GM12878 (cell line): Measurements from ENCODE around the gene TSPAN31. TPM values are rescaled to one million over a fixed set of nuclear protein-coding genes. Genes with fewer than 3 reads are reported as not detected.

ENCODE experiments used
- ATAC-seq: fragments of 200-7000 bp; cut with Tn5 transposase; 3 replicates; pipeline ENCODE4 v1.9.1; 2020; ENCODE audit warnings: mild to moderate bottlenecking, moderate library complexity
- BruUV-seq: library from RNA; stranded (reverse); fragments of 400-500 nt; replicated peaks from 2 replicates; lab custom pipeline; 2021; lab: Mats Ljungman, UMichigan
- CTCF ChIA-PET: fragments of 300-600 bp; sonication (Branson Sonifier 250); formaldehyde crosslinking; extraction: SDS; loops from one replicate; lab custom pipeline; 2021; ENCODE audit warnings: inconsistent platforms; lab: Yijun Ruan, JAX
- POLR2A ChIA-PET: fragments of 350-600 bp; formaldehyde crosslinking; extraction: SDS; loops from one replicate; lab custom pipeline; 2021; ENCODE audit warnings: inconsistent platforms; lab: Charles Lee
- RAD21 ChIA-PET: fragments of 300-600 bp; sonication (Branson Sonifier 250); formaldehyde crosslinking; loops from one replicate; lab custom pipeline; 2023; ENCODE audit warnings: antibody characterized with exemption; ENCODE audit not compliant: unreplicated experiment; lab: Charles Lee
- SMC1A ChIA-PET: fragments of 300-600 bp; sonication (Branson Sonifier 250); formaldehyde crosslinking; loops from one replicate; lab custom pipeline; 2023; ENCODE audit not compliant: unreplicated experiment, uncharacterized antibody; lab: Charles Lee
- DNase-seq: peaks from one replicate; pipeline ENCODE4 v3.0.0-alpha.2; 2011; ENCODE audit warnings: low read depth, low spot score
- FAIRE-seq: peaks from 3 replicates; lab custom pipeline; 2011; peaks lifted over from hg19 to GRCh38; lab: Jason Lieb, UNC
- H2AFZ ChIP-seq: 2 replicates; pipeline ENCODE4 v1.6.0; 2011; ENCODE audit warnings: low read depth, low read length, control low read depth; ENCODE audit not compliant: control insufficient read depth
- H3K27ac ChIP-seq: 2 replicates; pipeline ENCODE4 v1.5.1; 2011; ENCODE audit warnings: control low read depth; ENCODE audit not compliant: control insufficient read depth, insufficient read depth
- H3K27me3 ChIP-seq, 2 experiments: replicated peaks in 1 of 2; 2 replicates each; pipeline versions ENCODE4 v1.6.0 to v1.6.1; 2011; ENCODE audit warnings: low read length in 1 of 2; ENCODE audit not compliant: control insufficient read depth in 2 of 2, insufficient read depth in 2 of 2
- H3K36me3 ChIP-seq, 2 experiments: 2 replicates each; pipeline ENCODE4 v1.5.1; 2011; ENCODE audit warnings: low read length in 1 of 2; ENCODE audit not compliant: control insufficient read depth in 2 of 2, insufficient read depth in 2 of 2
- H3K4me1 ChIP-seq: 2 replicates; pipeline ENCODE4 v1.6.1; 2011; ENCODE audit warnings: mild to moderate bottlenecking, low read length, moderate library complexity, mixed read lengths; ENCODE audit not compliant: control insufficient read depth, insufficient read depth
- H3K4me2 ChIP-seq: 2 replicates; pipeline ENCODE4 v1.6.0; 2011; ENCODE audit warnings: control low read depth; ENCODE audit not compliant: control insufficient read depth, insufficient read depth
- H3K4me3 ChIP-seq: fragments of 200-600 bp; sonication (generic); 2 replicates; pipeline ENCODE4 v1.5.1; 2016
- H3K79me2 ChIP-seq: 2 replicates; pipeline ENCODE4 v1.6.0; 2011; ENCODE audit warnings: low read length; ENCODE audit not compliant: control insufficient read depth, insufficient read depth
- H3K9ac ChIP-seq: 2 replicates; pipeline ENCODE4 v1.8.0; 2011; ENCODE audit warnings: low read length, control low read depth, mixed read lengths; ENCODE audit not compliant: control insufficient read depth, insufficient read depth
- H3K9me3 ChIP-seq: replicated peaks from 3 replicates; pipeline ENCODE4 v1.5.1; 2011; ENCODE audit warnings: mild to moderate bottlenecking, low read length; ENCODE audit not compliant: control insufficient read depth, insufficient read depth
- H4K20me1 ChIP-seq: 2 replicates; pipeline ENCODE4 v1.6.0; 2011; ENCODE audit not compliant: control insufficient read depth, insufficient read depth
- ATF7 ChIP-seq: fragments of 450-650 bp; IDR thresholded peaks from 2 replicates; pipeline ENCODE4 v1.6.1; 2016; ENCODE audit warnings: low read depth, mild to moderate bottlenecking
- BMI1 ChIP-seq: fragments of 450-650 bp; IDR thresholded peaks from 2 replicates; pipeline ENCODE4 v1.6.1; 2016; ENCODE audit warnings: mild to moderate bottlenecking, moderate library complexity, borderline replicate concordance
- E2F4 ChIP-seq: IDR thresholded peaks from 2 replicates; pipeline ENCODE4 v1.6.1; 2012; ENCODE audit warnings: low read depth, low read length, improper control_type of control experiment
- FOS ChIP-seq: IDR thresholded peaks from 3 replicates; pipeline ENCODE4 v1.6.1; 2011; ENCODE audit warnings: borderline replicate concordance; ENCODE audit not compliant: insufficient read length; ENCODE audit errors: extremely low read depth
- GABPA ChIP-seq: IDR thresholded peaks from 2 replicates; pipeline ENCODE4 v1.6.1; 2014; ENCODE audit warnings: antibody characterized with exemption, low read depth, mild to moderate bottlenecking, inconsistent platforms
- HCFC1 ChIP-seq: fragments of 150-350 bp; IDR thresholded peaks from 2 replicates; pipeline ENCODE4 v1.6.1; 2014; ENCODE audit warnings: low read length
- JUND ChIP-seq: IDR thresholded peaks from 2 replicates; pipeline ENCODE4 v1.6.1; 2012; ENCODE audit warnings: low read depth, mild to moderate bottlenecking, low read length, improper control_type of control experiment, moderate library complexity
- NBN ChIP-seq: fragments of 450-650 bp; IDR thresholded peaks from 2 replicates; pipeline ENCODE4 v1.6.1; 2016
- NR2F1 ChIP-seq: fragments of 450-650 bp; conservative IDR thresholded peaks from 2 replicates; pipeline ENCODE4 v1.6.1; 2017; ENCODE audit warnings: mild to moderate bottlenecking
- PML ChIP-seq: IDR thresholded peaks from 2 replicates; pipeline ENCODE4 v1.6.1; 2012; ENCODE audit warnings: low read length, inconsistent platforms
- RB1 ChIP-seq: fragments of 450-650 bp; formaldehyde crosslinking; IDR thresholded peaks from 2 replicates; pipeline ENCODE4 v1.6.1; 2017; ENCODE audit warnings: mild to moderate bottlenecking, borderline replicate concordance
- RFX5 ChIP-seq: IDR thresholded peaks from 2 replicates; pipeline ENCODE4 v1.6.1; 2011; ENCODE audit warnings: low read depth, low read length, improper control_type of control experiment
- SMC3 ChIP-seq: IDR thresholded peaks from 2 replicates; pipeline ENCODE4 v1.6.1; 2011; ENCODE audit warnings: low read length, improper control_type of control experiment, borderline replicate concordance
- SREBF1 ChIP-seq: IDR thresholded peaks from 2 replicates; pipeline ENCODE4 v1.6.1; 2012; ENCODE audit warnings: mild to moderate bottlenecking, low read length
- SUPT20H ChIP-seq: IDR thresholded peaks from 2 replicates; pipeline ENCODE4 v1.6.1; 2011; ENCODE audit warnings: low read depth, mild to moderate bottlenecking, low read length, moderate library complexity, borderline replicate concordance; ENCODE audit not compliant: control insufficient read depth
- WRNIP1 ChIP-seq: IDR thresholded peaks from 2 replicates; pipeline ENCODE4 v1.6.1; 2011; ENCODE audit warnings: low read depth, low read length, improper control_type of control experiment, borderline replicate concordance
- YBX1 ChIP-seq: fragments of 450-650 bp; IDR thresholded peaks from 2 replicates; pipeline ENCODE4 v1.6.1; 2016; ENCODE audit warnings: antibody characterized with exemption
- YY1 ChIP-seq: IDR thresholded peaks from 2 replicates; pipeline ENCODE4 v1.6.1; 2011; ENCODE audit warnings: low read depth, mild to moderate bottlenecking, low read length
- ZNF24 ChIP-seq: fragments of 450-650 bp; IDR thresholded peaks from 2 replicates; pipeline ENCODE4 v1.6.1; 2017; ENCODE audit warnings: antibody characterized with exemption, mild to moderate bottlenecking
- WGBS: methylation state at CpG from one replicate; pipeline ENCODE4 v1.1.6; 2016; ENCODE audit warnings: low lambda C conversion rate; ENCODE audit not compliant: insufficient replicate concordance, insufficient coverage; ENCODE audit errors: missing lambda C conversion rate; 5-methylcytosine and 5-hydroxymethylcytosine counted together
- in situ Hi-C: fragments of 300-500 bp; cut with MboI; formaldehyde crosslinking; loops from 9 replicates; pipeline ENCODE4 v1.14.3; 2018; ENCODE audit warnings: mixed read lengths
- intact Hi-C: fragments of 100-400 bp; cut with micrococcal nuclease; formaldehyde crosslinking; loops from one replicate; pipeline ENCODE4 v1.14.2; 2022; ENCODE audit not compliant: unreplicated experiment
- polyA plus RNA-seq, 11 experiments: library from polyadenylated mRNA; depleted of rRNA in 4 of 11; unstranded in 6 of 11; stranded (reverse) in 5 of 11; fragments of >200 nt; fragmentation: Nextera tagmentation in 4 of 11; fragmentation: Illumina TruSeq in 1 of 11; extraction: Ambion mirVana in 4 of 11; extraction: Trizol in 1 of 11; gene quantifications; 1 replicate in 1 of 11; 2 replicates in 10 of 11; pipeline versions ENCODE4 v1.2.1 to v1.2.3, GENCODE V29; 2011 to 2016; ENCODE audit warnings: inconsistent platforms in 2 of 11, missing spikeins in 2 of 11, low read depth in 1 of 11
- total RNA-seq, 4 experiments: library from RNA; depleted of rRNA in 3 of 4; stranded (reverse); fragments of >200 nt in 3 of 4; fragmentation: Illumina TruSeq in 1 of 4; extraction: Trizol in 1 of 4; gene quantifications; 2 replicates each; pipeline versions ENCODE4 v1.2.1 to v1.2.3, GENCODE V29; 2013 to 2021
- TF ChIP-seq, protein P1 (sequence below): fragments of 450-650 bp; IDR thresholded peaks from 2 replicates; pipeline ENCODE4 v1.6.1; 2017; ENCODE audit warnings: mild to moderate bottlenecking
- TF ChIP-seq, protein P2 (sequence below): fragments of 450-650 bp; IDR thresholded peaks from 2 replicates; pipeline ENCODE4 v1.6.1; 2018; ENCODE audit warnings: mild to moderate bottlenecking, low read depth, moderate library complexity; ENCODE audit not compliant: partially characterized antibody

Gene TSPAN31
- total and polyA plus RNA-seq, 10 of the 15 experiments (the other 5 are each of a cell fraction or from before 2014, with no cell fraction given), result 11.8 to 32.2 (median 24.7) TPM

DNA sequence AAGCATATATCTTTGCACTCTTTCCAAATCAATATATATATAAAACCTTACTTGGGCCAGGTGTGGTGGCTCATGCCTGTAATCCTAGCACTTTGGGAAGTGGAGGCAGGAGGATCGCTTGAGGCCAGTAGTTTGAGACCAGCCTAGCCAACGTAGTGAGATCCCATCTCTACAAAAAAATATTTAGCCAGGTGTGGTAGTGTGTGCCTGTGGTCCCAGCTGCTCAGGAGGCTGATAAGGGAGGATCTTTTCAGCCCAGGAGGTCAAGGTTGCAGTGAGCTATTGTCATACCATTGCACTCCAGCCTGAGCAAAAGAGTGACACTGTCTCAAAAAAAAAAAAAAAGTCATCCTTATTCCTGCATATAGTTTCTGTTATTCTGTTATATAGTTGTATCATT is 36.5 kb upstream of the TSPAN31 start (continued):
- TF ChIP-seq, protein P1, sequence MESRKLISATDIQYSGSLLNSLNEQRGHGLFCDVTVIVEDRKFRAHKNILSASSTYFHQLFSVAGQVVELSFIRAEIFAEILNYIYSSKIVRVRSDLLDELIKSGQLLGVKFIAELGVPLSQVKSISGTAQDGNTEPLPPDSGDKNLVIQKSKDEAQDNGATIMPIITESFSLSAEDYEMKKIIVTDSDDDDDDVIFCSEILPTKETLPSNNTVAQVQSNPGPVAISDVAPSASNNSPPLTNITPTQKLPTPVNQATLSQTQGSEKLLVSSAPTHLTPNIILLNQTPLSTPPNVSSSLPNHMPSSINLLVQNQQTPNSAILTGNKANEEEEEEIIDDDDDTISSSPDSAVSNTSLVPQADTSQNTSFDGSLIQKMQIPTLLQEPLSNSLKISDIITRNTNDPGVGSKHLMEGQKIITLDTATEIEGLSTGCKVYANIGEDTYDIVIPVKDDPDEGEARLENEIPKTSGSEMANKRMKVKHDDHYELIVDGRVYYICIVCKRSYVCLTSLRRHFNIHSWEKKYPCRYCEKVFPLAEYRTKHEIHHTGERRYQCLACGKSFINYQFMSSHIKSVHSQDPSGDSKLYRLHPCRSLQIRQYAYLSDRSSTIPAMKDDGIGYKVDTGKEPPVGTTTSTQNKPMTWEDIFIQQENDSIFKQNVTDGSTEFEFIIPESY, result no peak
- no peak for TF ChIP-seq SREBF1
- TF ChIP-seq NBN, result no peak
- TF ChIP-seq RFX5, result no peak

GRCh38 chr12:57712701-57713100 is 32.1 kb upstream of the TSPAN31 start:
- ChIA-PET RAD21 (no interaction called here), CTCF (interaction anchor here (0.7 kb wide), 1 partner anchor 19 kb away, joined by 3 read pairs; no protein-coding TSS in a partner anchor), SMC1A (no interaction called here), POLR2A (no interaction called here)
- peaks cover 9% of the 10 kb centered on the region in 2 experiments; a peak in 3 of 4 replicates for H3K36me3 ChIP-seq
- WGBS, result 94% methylated on average over 3 of the region's 3 CpGs
- no peak for TF ChIP-seq YY1
- no peak for TF ChIP-seq SMC3
- no peak for TF ChIP-seq WRNIP1
- no peak for TF ChIP-seq NR2F1
- no peak for TF ChIP-seq PML
- no peak for TF ChIP-seq HCFC1
- TF ChIP-seq BMI1, result no peak
- no peak for TF ChIP-seq RB1
- no peak for TF ChIP-seq YBX1
- TF ChIP-seq SREBF1, result no peak
- no peak for TF ChIP-seq FOS
- no peak for TF ChIP-seq E2F4
- TF ChIP-seq, protein P2, sequence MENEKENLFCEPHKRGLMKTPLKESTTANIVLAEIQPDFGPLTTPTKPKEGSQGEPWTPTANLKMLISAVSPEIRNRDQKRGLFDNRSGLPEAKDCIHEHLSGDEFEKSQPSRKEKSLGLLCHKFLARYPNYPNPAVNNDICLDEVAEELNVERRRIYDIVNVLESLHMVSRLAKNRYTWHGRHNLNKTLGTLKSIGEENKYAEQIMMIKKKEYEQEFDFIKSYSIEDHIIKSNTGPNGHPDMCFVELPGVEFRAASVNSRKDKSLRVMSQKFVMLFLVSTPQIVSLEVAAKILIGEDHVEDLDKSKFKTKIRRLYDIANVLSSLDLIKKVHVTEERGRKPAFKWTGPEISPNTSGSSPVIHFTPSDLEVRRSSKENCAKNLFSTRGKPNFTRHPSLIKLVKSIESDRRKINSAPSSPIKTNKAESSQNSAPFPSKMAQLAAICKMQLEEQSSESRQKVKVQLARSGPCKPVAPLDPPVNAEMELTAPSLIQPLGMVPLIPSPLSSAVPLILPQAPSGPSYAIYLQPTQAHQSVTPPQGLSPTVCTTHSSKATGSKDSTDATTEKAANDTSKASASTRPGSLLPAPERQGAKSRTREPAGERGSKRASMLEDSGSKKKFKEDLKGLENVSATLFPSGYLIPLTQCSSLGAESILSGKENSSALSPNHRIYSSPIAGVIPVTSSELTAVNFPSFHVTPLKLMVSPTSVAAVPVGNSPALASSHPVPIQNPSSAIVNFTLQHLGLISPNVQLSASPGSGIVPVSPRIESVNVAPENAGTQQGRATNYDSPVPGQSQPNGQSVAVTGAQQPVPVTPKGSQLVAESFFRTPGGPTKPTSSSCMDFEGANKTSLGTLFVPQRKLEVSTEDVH, result no peak
- no peak for TF ChIP-seq JUND
- TF ChIP-seq GABPA, result no peak
- TF ChIP-seq SUPT20H, result no peak
- TF ChIP-seq ZNF24, result no peak
- TF ChIP-seq ATF7, result no peak
- no peak for ATAC-seq
- no peak overlapping the region for H2AFZ ChIP-seq
- H3K4me2 ChIP-seq, result no peak overlapping the region
- no peak overlapping the region for H3K4me3 ChIP-seq
- H4K20me1 ChIP-seq, result no peaks in the 10 kb centered on the region
- no peak for FAIRE-seq
- H3K79me2 ChIP-seq, result no peaks in the 10 kb centered on the region
- no TSS peak for BruUV-seq
- no peaks in the 10 kb centered on the region for H3K4me1 ChIP-seq
- no peak overlapping the region for H3K9ac ChIP-seq
- no peaks in the 10 kb centered on the region for H3K27me3 ChIP-seq
- no peak for DNase-seq
- in situ Hi-C loops, result no loop called here
- H3K27ac ChIP-seq, result no peak overlapping the region
- intact Hi-C loops, result no loop called here
- H3K9me3 ChIP-seq, result no peaks in the 10 kb centered on the region
